Measurements from ENCODE around the gene NEUROG2. TPM values are rescaled to one million over a fixed set of nuclear protein-coding genes. Genes with fewer than 3 reads are reported as not detected.
"Not testable (repeated sequence)": the region's sequence is repeated elsewhere in the genome, so short reads cannot be mapped to it uniquely, and the experiment has no call there.

NEUROG2 gene
- total RNA-seq, 4 donors from 2014 or later = not detected

DNA sequence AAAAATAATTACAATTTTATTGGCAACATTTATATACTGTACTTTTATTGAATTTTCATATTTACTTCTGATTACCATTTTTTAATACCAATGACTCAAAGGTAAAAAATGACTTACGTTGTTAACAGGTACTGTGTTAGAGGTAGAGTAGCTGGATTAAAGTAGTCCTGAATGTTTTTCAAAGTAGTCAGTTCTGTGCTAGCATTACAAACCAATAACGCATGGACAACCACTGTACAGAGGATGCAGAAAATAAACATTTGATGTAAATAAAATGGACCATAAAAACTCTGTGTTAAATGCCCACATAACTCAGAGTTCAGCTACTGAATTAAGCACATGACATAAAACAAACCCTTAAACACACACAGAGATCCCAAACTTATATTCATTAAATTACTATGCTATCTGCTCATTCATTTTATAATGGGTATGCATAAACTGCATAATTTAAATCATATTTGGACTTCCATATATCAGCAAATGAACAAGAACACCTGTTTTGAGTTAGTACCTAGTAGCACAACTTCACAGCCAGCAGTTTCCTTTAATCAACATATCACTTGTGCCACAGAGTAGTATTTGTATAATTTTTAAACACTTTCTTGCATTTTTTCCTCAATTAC, 46.4 kb upstream of the NEUROG2 start:
- no peaks in the 10 kb centered on the region for H3K36me3 ChIP-seq
- no peak overlapping the region for H3K4me3 ChIP-seq
- no peaks in the 10 kb centered on the region for H3K4me1 ChIP-seq
- H3K27ac ChIP-seq = no peak overlapping the region
- no peaks in the 10 kb centered on the region for H3K9me3 ChIP-seq
- 89 to 96% methylated on average over 2 of the region's 2 CpGs for WGBS, 2 donors (ENCODE audit: low coverage in 1 of 2)
- H3K27me3 ChIP-seq = no peaks in the 10 kb centered on the region
- no peak for TF ChIP-seq POLR2A (IDR thresholded peaks at IDR 0.05)
- TF ChIP-seq, protein P1, sequence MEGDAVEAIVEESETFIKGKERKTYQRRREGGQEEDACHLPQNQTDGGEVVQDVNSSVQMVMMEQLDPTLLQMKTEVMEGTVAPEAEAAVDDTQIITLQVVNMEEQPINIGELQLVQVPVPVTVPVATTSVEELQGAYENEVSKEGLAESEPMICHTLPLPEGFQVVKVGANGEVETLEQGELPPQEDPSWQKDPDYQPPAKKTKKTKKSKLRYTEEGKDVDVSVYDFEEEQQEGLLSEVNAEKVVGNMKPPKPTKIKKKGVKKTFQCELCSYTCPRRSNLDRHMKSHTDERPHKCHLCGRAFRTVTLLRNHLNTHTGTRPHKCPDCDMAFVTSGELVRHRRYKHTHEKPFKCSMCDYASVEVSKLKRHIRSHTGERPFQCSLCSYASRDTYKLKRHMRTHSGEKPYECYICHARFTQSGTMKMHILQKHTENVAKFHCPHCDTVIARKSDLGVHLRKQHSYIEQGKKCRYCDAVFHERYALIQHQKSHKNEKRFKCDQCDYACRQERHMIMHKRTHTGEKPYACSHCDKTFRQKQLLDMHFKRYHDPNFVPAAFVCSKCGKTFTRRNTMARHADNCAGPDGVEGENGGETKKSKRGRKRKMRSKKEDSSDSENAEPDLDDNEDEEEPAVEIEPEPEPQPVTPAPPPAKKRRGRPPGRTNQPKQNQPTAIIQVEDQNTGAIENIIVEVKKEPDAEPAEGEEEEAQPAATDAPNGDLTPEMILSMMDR (IDR thresholded peaks at IDR 0.05) = no peak
- TF ChIP-seq EP300 (IDR thresholded peaks at IDR 0.05; ENCODE audit: low read depth) = no peak
- TF ChIP-seq POLR2AphosphoS5 (IDR thresholded peaks at IDR 0.05) = no peak
- in situ Hi-C loops (cut with MboI; ENCODE audit: low pct_ligation_motif_present in 1 of 4, low pct_unique_long_range_greater_than_20kb in 1 of 4, low sequenced_read_pairs in 3 of 4) (no loop called here), intact Hi-C loops (cut with DNase I; ENCODE audit: low total_unique reads) (no loop called here)
- DNase-seq = no peak

DNA sequence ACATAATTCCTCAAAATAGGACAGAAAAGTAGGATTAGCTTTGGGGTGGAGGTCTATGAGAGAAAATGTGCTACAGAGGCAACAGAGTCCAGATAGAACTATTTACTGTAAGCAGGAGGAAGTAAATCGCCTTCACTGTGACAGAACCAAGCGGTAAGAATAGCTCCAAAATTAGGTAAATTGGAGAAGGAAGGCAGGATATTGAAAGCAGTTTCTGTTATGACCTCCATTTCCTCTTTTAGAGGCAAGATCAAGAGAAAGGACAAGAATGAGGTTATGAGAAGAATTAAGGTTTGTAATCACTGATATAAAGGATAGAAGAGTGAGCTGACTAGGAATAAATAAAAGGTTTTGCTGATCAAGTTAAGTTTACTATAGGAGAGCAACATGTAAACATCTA, 44.1 kb upstream of the NEUROG2 start:
- WGBS, 2 donors (ENCODE audit: low coverage in 1 of 2) = 62 to 73% methylated on average over 2 of the region's 2 CpGs
- Histone ChIP-seq H3K4me1 (no peaks in the 10 kb centered on the region), H3K36me3 (no peaks in the 10 kb centered on the region), H3K27ac (no peak overlapping the region), H3K27me3 (no peaks in the 10 kb centered on the region), H3K9me3 (no peaks in the 10 kb centered on the region), H3K4me3 (no peak overlapping the region)
- TF ChIP-seq POLR2AphosphoS5 (IDR thresholded peaks at IDR 0.05) (no peak), EP300 (IDR thresholded peaks at IDR 0.05; ENCODE audit: low read depth) (no peak), POLR2A (IDR thresholded peaks at IDR 0.05) (no peak)
- TF ChIP-seq, protein P1 (IDR thresholded peaks at IDR 0.05) = no peak
- in situ Hi-C loops (cut with MboI; ENCODE audit: low pct_ligation_motif_present in 1 of 4, low pct_unique_long_range_greater_than_20kb in 1 of 4, low sequenced_read_pairs in 3 of 4) (no loop called here), intact Hi-C loops (cut with DNase I; ENCODE audit: low total_unique reads) (no loop called here)
- DNase-seq = no peak

DNA sequence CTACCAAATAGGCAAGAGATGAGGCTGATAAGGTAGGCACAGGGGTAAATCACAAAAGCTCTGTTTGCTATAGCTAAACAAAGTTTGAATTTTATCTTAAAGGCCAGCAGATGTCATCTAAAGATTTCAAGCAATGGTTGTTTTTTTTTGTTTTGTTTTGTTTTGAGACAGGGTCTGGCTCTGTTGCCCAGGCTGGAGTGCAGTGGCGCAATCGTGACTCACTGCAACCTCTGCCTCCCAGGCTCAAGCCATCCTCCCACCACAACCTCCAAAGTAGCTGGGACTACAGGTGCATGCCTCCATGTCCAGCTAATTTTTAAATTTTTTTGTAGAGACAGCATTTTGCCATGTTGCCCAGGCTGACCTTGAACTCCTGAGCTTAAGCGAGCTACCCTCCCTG, 43.1 kb upstream of the NEUROG2 start:
- WGBS, 2 donors (ENCODE audit: low coverage in 1 of 2) = 90 to 94% methylated on average over 3 of the region's 3 CpGs
- in situ Hi-C loops (cut with MboI; ENCODE audit: low pct_ligation_motif_present in 1 of 4, low pct_unique_long_range_greater_than_20kb in 1 of 4, low sequenced_read_pairs in 3 of 4) = no loop called here
- DNase-seq = no peak
- Histone ChIP-seq H3K9me3 (no peaks in the 10 kb centered on the region), H3K4me1 (no peaks in the 10 kb centered on the region), H3K27me3 (no peaks in the 10 kb centered on the region), H3K36me3 (no peaks in the 10 kb centered on the region), H3K4me3 (no peak overlapping the region), H3K27ac (no peak overlapping the region)
- TF ChIP-seq EP300 (IDR thresholded peaks at IDR 0.05; ENCODE audit: low read depth) = no peak
- no peak for TF ChIP-seq POLR2A (IDR thresholded peaks at IDR 0.05)
- no peak for TF ChIP-seq POLR2AphosphoS5 (IDR thresholded peaks at IDR 0.05)
- TF ChIP-seq, protein P1 (IDR thresholded peaks at IDR 0.05) = no peak
- intact Hi-C loops (cut with DNase I; ENCODE audit: low total_unique reads) = no loop called here

DNA sequence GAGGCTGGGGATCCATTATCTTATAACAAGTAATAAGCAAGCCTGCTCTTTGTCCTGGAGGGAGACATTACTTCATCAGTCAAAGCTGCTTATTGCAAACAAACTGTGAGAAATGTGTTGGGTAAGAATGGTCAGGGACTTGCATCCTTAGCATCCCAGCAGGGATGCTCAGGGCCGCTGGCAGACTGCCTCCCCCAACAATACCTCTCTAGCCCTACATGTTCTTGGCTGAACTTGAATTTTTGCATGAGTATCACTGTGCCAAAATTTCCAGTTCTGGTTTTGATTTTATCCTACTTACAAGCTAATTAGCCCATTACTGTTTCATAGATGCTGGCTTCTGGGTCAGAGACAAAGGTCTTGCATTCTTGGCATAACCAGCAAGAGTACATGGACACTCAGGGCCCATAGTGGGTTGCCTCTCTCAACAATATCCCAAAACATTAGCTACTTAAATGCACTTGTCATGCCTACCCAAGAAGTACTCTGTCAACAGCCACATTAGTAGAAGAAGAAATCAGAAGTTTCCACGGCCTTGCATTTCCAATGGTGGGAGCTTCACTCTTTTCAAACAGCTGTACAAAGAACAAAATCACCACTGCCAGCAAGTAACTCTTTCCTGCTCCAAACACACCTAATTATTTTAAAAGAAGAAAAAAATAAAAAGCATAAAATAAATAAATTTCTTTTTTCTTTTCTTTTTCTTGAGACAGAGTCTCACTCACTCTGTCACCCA, 41.9 kb upstream of the NEUROG2 start:
- H3K4me1 ChIP-seq = no peaks in the 10 kb centered on the region
- WGBS, 2 donors (ENCODE audit: low coverage in 1 of 2) = 97% methylated on average over 2 of the region's 2 CpGs; no CpG with 5 or more reads in 1 of the 2 donors
- no peak overlapping the region for H3K27ac ChIP-seq
- H3K4me3 ChIP-seq = no peak overlapping the region
- no peaks in the 10 kb centered on the region for H3K36me3 ChIP-seq
- in situ Hi-C loops (cut with MboI; ENCODE audit: low pct_ligation_motif_present in 1 of 4, low pct_unique_long_range_greater_than_20kb in 1 of 4, low sequenced_read_pairs in 3 of 4) = no loop called here
- intact Hi-C loops (cut with DNase I; ENCODE audit: low total_unique reads) = no loop called here
- H3K27me3 ChIP-seq = no peaks in the 10 kb centered on the region
- no peak for DNase-seq
- H3K9me3 ChIP-seq = no peaks in the 10 kb centered on the region
- TF ChIP-seq, protein P1 (IDR thresholded peaks at IDR 0.05) = no peak
- TF ChIP-seq POLR2AphosphoS5 (IDR thresholded peaks at IDR 0.05) (no peak), POLR2A (IDR thresholded peaks at IDR 0.05) (no peak), EP300 (IDR thresholded peaks at IDR 0.05; ENCODE audit: low read depth) (no peak)

DNA sequence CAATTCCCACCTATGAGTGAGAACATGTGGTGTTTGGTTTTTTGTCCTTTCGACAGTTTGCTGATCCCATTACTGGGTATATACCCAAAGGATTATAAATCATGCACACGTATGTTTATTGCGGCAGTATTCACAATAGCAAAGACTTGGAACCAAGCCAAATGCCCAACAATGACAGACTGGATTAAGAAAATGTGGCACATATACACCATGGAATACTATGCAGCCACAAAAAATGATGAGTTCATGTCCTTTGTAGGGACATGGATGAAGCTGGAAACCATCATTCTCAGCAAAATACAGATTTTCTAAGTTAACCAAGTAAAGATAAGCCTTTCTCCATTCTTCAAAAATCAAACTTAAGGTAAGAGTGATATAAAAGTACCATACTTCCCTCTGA, 38.3 kb upstream of the NEUROG2 start:
- in situ Hi-C loops (cut with MboI; ENCODE audit: low pct_ligation_motif_present in 1 of 4, low pct_unique_long_range_greater_than_20kb in 1 of 4, low sequenced_read_pairs in 3 of 4); H3K4me1 ChIP-seq; H3K36me3 ChIP-seq; H3K4me3 ChIP-seq; H3K27me3 ChIP-seq; H3K27ac ChIP-seq; DNase-seq; H3K9me3 ChIP-seq; intact Hi-C loops (cut with DNase I; ENCODE audit: low total_unique reads): not testable (repeated sequence)
- 95% methylated on average over 2 of the region's 3 CpGs; no CpG with 5 or more reads in 1 of the 2 donors for WGBS, 2 donors (ENCODE audit: low coverage in 1 of 2)
